Measurements from ENCODE around the gene PNMA6E. TPM values are rescaled to one million over a fixed set of nuclear protein-coding genes. Genes with fewer than 3 reads are reported as not detected.
"Not testable (repeated sequence)": the region's sequence is repeated elsewhere in the genome, so short reads cannot be mapped to it uniquely, and the experiment has no call there.

Gene PNMA6E
- total RNA-seq, 1 experiment from 2014 or later = not detected

- no peak for DNase-seq (ENCODE audit: low read depth)
Measured at GRCh38 chrX:153386097-153386496, 15.1 kb downstream of the PNMA6E start.

GRCh38 chrX:153384973-153385372 lies 16.2 kb downstream of the PNMA6E start:
- DNase-seq (ENCODE audit: low read depth) = not testable (repeated sequence)

- no peak for DNase-seq (ENCODE audit: low read depth)
Measured at GRCh38 chrX:153384390-153384789, 16.8 kb downstream of the PNMA6E start.

GRCh38 chrX:153382563-153383482 lies 18.3 kb downstream of the PNMA6E start:
- DNase-seq (ENCODE audit: low read depth) = no peak

- peak; percentile 70 for DNase-seq (ENCODE audit: low read depth)
Measured at GRCh38 chrX:153381684-153382532, 19.2 kb downstream of the PNMA6E start.

- DNase-seq (ENCODE audit: low read depth) = no peak
Measured at GRCh38 chrX:153380691-153381090, 20.5 kb downstream of the PNMA6E start.

- no peak for DNase-seq (ENCODE audit: low read depth)
Measured at GRCh38 chrX:153379971-153380581, 21.1 kb downstream of the PNMA6E start.

- no peak for DNase-seq (ENCODE audit: low read depth)
Measured at GRCh38 chrX:153379508-153379907, 21.6 kb downstream of the PNMA6E start.

GRCh38 chrX:153378607-153379006 lies 22.5 kb downstream of the PNMA6E start:
- DNase-seq (ENCODE audit: low read depth) = no peak

GRCh38 chrX:153377727-153378126 lies 23.4 kb downstream of the PNMA6E start:
- DNase-seq (ENCODE audit: low read depth) = no peak

GRCh38 chrX:153375571-153375970 lies 25.6 kb downstream of the PNMA6E start:
- DNase-seq (ENCODE audit: low read depth) = no peak

- DNase-seq (ENCODE audit: low read depth) = no peak
Measured at GRCh38 chrX:153374426-153374825, 26.7 kb downstream of the PNMA6E start.

- DNase-seq (ENCODE audit: low read depth) = no peak
Measured at GRCh38 chrX:153372949-153373348, 28.2 kb downstream of the PNMA6E start.

- no peak for DNase-seq (ENCODE audit: low read depth)
Measured at GRCh38 chrX:153371256-153371655, 29.9 kb downstream of the PNMA6E start.

GRCh38 chrX:153370293-153371055 lies 30.7 kb downstream of the PNMA6E start:
- peak; percentile 10 for DNase-seq (ENCODE audit: low read depth)

- no peak for DNase-seq (ENCODE audit: low read depth)
Measured at GRCh38 chrX:153366878-153367538, 34.1 kb downstream of the PNMA6E start.

- no peak for DNase-seq (ENCODE audit: low read depth)
Measured at GRCh38 chrX:153366119-153366518, 35.0 kb downstream of the PNMA6E start.

- DNase-seq (ENCODE audit: low read depth) = no peak
Measured at GRCh38 chrX:153365670-153366069, 35.5 kb downstream of the PNMA6E start.

GRCh38 chrX:153361781-153362397 lies 39.3 kb downstream of the PNMA6E start:
- no peak for DNase-seq (ENCODE audit: low read depth)

- no peak for DNase-seq (ENCODE audit: low read depth)
Measured at GRCh38 chrX:153357877-153358276, 43.3 kb downstream of the PNMA6E start.

Data from LHCN-M2 (cell line).